C4-2B (cell line): ENCODE data around the gene UBE2E2.

Experiments used
- CTCF ChIP-seq: fragments of 450-650 bp; conservative IDR thresholded peaks from 2 replicates; pipeline ENCODE4 v1.5.1; 2017; ENCODE audit warnings: mild to moderate bottlenecking
- ZFX ChIP-seq: fragments of 450-650 bp; IDR thresholded peaks from 2 replicates; pipeline ENCODE4 v1.6.1; 2017

- TF ChIP-seq CTCF = no peak
- no peak for TF ChIP-seq ZFX
Observed at GRCh38 chr3:23242106-23242505, 39.0 kb downstream of the UBE2E2 start.
